ENCODE measurements around the gene BRINP3.
"Not testable (repeated sequence)": the region's sequence is repeated elsewhere in the genome, so short reads cannot be mapped to it uniquely, and the experiment has no call there.

BRINP3 gene
- 0 reads per million in 2 donors for total RNA-seq

GRCh38 chr1:190477762-190478148 lies at the start of gene BRINP3:
TSS of gene BRINP3 (minus strand) at chr1:190477864.
- DNase-seq, result no peak

GRCh38 chr1:190511554-190511953 lies 33.9 kb upstream of the BRINP3 start:
- DNase-seq, result no peak

DNA sequence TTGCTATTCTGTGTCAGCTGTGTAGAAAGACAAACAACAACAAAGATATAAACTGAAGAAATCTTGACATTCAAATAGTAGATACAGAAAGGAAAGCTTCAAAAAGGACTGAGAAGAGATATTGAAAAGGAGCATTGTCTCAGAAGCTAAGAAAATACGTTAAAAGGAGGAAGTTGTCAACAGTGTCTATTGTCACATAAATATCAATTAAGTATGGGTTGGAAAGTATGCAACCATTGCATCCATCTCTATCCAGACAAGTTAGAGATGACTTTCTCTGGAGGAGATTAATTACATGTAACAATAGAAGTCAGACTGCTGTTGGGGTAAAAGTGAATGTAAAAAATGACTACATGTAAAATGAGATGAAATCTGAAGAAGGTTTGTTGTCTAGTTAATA lies 29.7 kb upstream of the BRINP3 start:
- no peak for DNase-seq

GRCh38 chr1:190504539-190504938 lies 26.9 kb upstream of the BRINP3 start:
- DNase-seq, result not testable (repeated sequence)

DNA sequence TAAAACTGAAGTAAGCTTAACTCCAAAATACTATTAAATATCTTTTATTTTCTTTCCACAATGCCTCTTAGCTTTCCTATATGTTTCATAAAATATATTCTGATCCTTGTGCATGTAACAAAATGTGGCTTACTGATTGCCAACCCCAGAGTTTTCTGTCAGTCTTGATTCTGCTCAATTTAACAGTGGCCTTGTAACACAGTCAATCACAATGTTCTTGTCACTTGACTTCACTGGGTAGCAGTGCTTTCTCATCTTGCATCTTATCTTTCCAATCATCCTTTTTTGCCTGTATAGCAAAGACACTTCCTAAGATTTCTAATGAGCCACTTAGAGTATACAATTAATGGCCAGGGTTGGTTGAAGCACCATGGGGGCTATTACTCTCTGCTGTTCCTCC lies 19.9 kb upstream of the BRINP3 start:
- no peak for DNase-seq

GRCh38 chr1:190494451-190494850 lies 16.8 kb upstream of the BRINP3 start:
- DNase-seq, result no peak

- no peak for DNase-seq
These were observed 13.7 kb upstream of the BRINP3 start for GRCh38 chr1:190491404-190491803.

DNA sequence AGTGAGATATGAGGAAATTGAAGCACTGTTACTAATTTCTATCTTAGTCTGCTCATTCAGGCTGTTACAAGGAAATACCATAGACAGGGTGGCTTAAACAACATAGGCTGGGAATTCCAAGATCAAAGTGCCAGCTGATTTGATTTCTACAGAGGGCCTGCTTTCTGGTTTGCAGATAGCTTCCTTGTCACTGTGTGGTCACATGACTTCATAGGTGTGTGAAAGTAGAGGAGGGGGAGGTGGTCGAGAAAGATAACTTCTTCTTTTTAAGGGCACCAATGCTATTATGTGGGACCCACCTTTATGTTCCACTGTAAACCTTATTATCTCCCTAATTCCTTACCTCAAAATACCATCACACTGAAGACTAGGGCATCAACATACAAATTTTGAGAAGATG lies 6.4 kb upstream of the BRINP3 start:
- DNase-seq, result no peak

DNA sequence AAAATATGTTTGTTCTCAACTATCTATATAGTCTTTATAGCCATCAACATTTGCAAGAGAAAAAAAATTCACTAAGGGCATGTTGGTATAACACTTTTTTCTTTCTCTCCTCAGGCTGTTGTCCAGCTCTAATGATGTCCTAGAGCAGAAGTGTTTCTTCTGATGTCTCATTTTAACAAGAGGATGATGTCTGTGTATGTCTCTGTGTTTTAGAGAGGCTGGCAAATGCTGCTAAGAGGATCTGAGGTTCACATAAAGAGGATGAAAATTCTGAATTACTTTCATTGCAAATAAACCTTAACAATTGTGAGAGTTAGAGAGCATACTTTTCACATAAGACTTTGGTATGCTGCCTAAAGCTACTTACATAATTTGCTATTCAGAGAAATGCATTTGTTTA lies 2.6 kb upstream of the BRINP3 start:
- no peak for DNase-seq

DNA sequence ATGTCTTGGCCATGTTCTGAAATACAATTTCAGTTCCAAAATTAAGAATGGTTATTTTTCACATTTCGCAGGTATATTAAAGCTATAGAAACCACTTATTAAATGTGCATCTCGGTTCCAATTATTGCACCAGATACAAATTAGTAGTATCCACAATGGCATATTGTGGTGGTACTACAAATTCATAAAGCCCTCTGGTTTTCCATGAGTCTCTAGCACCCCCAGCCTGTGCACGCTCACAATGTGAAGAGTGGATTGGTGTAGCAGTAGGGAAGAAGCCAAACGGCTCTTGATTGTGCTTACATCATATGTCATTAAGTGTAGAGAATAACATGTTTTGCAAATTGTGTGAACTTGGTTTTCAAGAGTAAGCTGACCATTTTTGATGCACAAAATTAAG lies 1.9 kb upstream of the BRINP3 start:
- no peak for DNase-seq

GRCh38 chr1:190479050-190479397 lies 1.4 kb upstream of the BRINP3 start:
- no peak for DNase-seq

DNA sequence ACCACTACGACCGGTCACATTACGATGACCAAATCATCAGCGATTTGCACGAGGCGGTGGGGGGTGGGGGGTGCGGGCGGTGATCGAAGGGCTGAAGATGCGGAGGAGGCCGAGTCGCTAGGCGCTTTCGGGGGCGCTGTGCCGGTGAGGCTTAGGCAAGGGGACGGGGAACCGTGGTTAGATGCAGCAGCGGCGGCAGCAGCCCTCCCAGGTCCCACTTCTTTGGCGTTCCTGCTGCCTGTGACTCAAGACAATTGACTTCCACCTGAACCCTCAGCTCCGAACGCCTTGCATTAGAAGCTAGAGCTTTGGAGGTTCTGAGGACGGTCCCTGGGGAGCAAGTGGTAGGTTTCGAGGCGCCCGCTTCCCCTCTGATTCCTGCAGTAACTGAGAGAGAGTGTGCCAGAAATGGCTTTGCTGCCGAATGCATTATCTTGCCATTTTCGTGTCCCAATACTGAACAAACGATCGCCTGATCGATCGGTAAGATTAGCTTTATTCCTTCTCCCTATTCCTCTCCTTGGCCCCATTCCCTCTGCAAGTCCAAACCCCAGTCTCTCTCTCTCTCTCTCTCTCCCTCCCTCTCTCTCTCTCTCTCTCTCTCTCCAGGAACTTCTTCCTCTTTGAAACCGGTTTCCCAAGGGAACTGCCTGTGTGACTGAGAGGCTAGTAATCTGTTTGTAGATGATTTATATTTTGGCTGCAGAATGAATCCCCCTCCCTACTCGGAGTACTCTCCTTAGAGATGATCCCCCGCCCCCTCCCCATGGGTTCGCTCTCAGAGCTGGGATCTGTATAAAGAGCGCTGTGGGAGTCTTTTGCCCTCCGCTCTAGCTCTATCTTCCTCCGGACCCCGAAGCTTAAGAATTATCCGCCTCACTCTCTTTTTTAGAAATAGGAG lies 735 bp upstream of the BRINP3 start:
- no peak for DNase-seq

GRCh38 chr1:190476806-190477205 lies 858 bp downstream of the BRINP3 start:
- no peak for DNase-seq

DNA sequence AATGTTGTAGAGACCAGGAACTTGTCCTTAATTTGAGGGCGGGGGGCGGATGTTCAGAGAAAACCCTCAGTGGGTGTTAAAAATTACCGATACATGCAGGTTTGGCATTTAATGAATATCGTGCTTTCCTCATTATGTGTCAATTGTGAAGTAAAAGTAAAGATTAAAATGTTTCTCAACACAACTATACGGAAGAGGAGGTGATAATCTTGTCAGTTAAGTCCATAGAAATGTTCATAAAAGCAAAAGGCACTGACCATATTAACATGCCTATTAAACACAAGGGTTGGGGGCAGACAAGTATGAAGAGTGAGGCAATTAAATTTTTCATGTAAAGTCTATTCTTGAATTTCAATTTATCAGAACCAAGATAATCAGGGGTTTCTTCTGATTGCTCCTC lies 1.3 kb downstream of the BRINP3 start:
- DNase-seq, result no peak

DNA sequence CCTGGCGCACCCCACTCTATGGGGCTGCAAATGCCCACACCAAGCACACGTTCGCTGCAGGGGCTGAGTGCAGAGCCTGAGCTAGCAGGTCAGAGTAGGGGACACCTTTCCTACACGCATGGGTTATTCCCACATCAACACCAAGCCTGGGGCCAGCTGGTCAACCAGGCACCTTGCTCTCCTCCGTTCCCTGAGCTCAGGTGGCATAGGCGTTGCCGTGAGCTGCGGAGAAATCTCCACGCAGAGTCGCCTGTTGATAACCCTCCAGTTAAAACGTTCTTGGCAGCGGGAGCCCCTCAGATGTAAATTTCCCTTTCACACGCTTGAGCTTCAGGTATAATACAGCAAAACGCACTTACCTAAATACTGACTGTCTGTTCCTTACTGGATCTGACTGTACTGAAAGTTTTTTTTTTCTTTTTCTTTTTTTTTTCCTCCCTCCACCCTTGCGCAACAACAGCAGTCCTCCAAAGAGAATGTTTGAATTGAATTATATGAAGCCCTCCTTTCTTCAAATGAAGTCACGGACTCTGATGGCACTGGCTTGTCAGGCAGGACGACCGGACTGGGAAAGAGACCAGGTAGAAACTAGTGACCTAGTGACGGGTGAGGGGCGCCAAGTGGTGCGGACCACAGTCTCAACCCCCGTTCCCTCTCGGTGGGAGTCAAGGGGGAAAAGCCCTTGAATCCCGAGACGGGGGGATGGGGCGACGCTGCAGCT lies 2.1 kb downstream of the BRINP3 start:
- DNase-seq, result no peak

- no peak for DNase-seq
These were observed 2.9 kb downstream of the BRINP3 start for GRCh38 chr1:190474650-190475211.

DNA sequence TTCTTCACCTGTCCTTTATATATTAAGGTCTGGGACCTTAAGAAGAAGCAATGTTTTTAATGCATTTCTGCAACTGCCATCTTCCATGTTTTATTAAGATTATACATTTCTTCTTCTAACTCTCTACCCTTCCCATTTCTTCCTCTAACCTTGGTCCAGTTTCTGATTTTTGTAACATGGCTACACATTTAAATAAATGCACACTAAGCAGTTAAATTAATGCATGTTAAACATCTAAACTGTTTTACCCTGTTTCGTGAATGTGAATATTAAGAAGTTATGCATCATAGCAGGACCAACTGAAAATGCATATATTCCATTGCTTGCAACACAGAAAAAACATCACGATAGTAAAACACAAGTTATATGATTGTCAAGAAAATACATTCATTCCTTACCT lies 3.7 kb downstream of the BRINP3 start:
- no peak for DNase-seq

GRCh38 chr1:190472494-190472893 lies 5.2 kb downstream of the BRINP3 start:
- no peak for DNase-seq

GRCh38 chr1:190472042-190472441 lies 5.6 kb downstream of the BRINP3 start:
- DNase-seq, result no peak

GRCh38 chr1:190464690-190465089 lies 13.0 kb downstream of the BRINP3 start:
- DNase-seq, result no peak

DNA sequence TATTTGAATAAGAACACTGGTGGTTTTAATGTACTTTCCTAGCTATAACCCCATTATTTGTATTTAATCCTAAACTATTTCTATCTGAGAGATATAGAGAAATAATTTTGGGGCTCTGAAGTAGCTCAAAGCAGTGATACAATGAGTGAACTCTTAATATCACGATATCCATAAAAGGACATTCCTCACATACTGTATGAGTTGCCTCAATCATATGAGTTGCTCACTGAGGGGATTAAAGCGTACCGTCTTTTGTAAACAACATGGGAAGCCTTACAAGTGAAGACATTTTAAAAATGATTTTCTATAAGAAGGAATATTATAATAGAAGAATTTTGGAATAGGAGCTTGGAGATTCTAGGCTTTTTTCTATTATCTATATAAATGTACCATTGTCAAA lies 21.5 kb downstream of the BRINP3 start:
- DNase-seq, result no peak

GRCh38 chr1:190455631-190456030 lies 22.0 kb downstream of the BRINP3 start:
- DNase-seq, result no peak

- DNase-seq, result no peak
These were observed 24.1 kb downstream of the BRINP3 start for GRCh38 chr1:190453550-190453949.

DNA sequence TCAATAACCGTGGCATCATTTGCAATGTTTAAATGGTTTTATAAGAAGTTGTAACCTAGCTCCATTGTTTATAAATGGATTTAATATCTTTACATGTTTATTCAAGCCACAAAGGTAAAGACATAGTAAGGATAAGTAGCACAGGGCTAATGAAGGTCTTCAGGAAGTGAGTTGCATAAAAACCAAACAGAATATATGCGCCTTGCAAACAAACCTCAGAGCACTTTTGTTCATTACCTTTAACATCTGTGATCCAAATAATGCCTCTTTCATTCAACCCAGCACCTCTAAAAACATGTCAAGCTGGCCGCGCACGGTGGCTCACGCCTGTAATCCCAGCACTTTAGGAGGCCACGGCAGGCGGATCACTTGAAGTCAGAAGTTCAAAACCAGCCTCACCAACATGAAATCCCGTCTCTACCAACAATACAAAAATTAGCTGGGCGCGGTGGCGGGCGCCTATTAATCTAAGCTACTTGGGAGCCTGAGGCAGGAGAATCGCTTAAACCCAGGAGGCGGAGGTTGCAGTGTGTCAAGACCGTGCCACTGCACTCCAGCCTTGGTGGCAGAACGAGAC lies 25.3 kb downstream of the BRINP3 start:
- DNase-seq, result no peak
